Spinal cord (tissue), 10 donors: ENCODE measurements around the gene SLC51B. TPM values are rescaled to one million over a fixed set of nuclear protein-coding genes. Genes with fewer than 3 reads are reported as not detected.
"Not testable (repeated sequence)": the region's sequence is repeated elsewhere in the genome, so short reads cannot be mapped to it uniquely, and the experiment has no call there.

Source experiments
- DNase-seq, 6 donors: peaks; one replicate each; pipeline versions ENCODE4 v3.0.0 to v3.0.0-alpha.2; 2013 to 2015; ENCODE audit warnings: low spot score in 6 of 6, low read depth in 4 of 6
- H3K27ac ChIP-seq: one replicate; pipeline ENCODE4 v1.5.1; 2013; ENCODE audit warnings: low read depth, low read length, control low read depth
- H3K27me3 ChIP-seq: one replicate; pipeline ENCODE4 v1.6.1; 2013; ENCODE audit warnings: low read length; ENCODE audit not compliant: control insufficient read depth, insufficient read depth
- H3K36me3 ChIP-seq: one replicate; pipeline ENCODE4 v1.6.1; 2013; ENCODE audit warnings: low read length; ENCODE audit not compliant: control insufficient read depth, insufficient read depth
- H3K4me1 ChIP-seq: one replicate; pipeline ENCODE4 v1.6.1; 2013; ENCODE audit warnings: low read length; ENCODE audit not compliant: control insufficient read depth, insufficient read depth
- H3K4me3 ChIP-seq: one replicate; pipeline ENCODE4 v1.5.1; 2013; ENCODE audit warnings: low read depth, low read length, control low read depth
- H3K9me3 ChIP-seq: one replicate; pipeline ENCODE4 v1.6.1; 2013; ENCODE audit warnings: low read length; ENCODE audit not compliant: control insufficient read depth, insufficient read depth
- WGBS: methylation state at CpG from one replicate; pipeline ENCODE4 v1.1.5; 2013; ENCODE audit warnings: missing lambda C conversion rate; ENCODE audit not compliant: insufficient coverage; 5-methylcytosine and 5-hydroxymethylcytosine counted together
- polyA plus RNA-seq, 2 donors: library from polyadenylated mRNA; unstranded; fragments of 120-200 nt; gene quantifications; one replicate each; pipeline ENCODE4 v1.2.1, GENCODE V29; 2013; ENCODE audit not compliant: insufficient read length in 2 of 2
- total RNA-seq, 2 donors: library from RNA; depleted of rRNA in 1 of 2; stranded (reverse); fragments of 120-200 nt in 1 of 2; fragments of >200 nt in 1 of 2; gene quantifications; one replicate each; pipeline versions ENCODE4 v1.2.3 to v1.2.4, GENCODE V29; 2013 to 2014
- donor health status: healthy.

The SLC51B gene
- total and polyA plus RNA-seq, 4 donors: 0.44 to 2.3 (median 1.1) TPM; not detected in 1

GRCh38 chr15:65038428-65038827, 6.8 kb upstream of the SLC51B start:
- Histone ChIP-seq H3K27me3 (no peaks in the 10 kb centered on the region), H3K4me1 (peaks cover 3% of the 10 kb centered on the region), H3K9me3 (no peaks in the 10 kb centered on the region), H3K27ac (no peak overlapping the region), H3K36me3 (no peaks in the 10 kb centered on the region), H3K4me3 (no peak overlapping the region)
- WGBS: 100% methylated on average over 2 of the region's 3 CpGs
- no peak for DNase-seq

DNA sequence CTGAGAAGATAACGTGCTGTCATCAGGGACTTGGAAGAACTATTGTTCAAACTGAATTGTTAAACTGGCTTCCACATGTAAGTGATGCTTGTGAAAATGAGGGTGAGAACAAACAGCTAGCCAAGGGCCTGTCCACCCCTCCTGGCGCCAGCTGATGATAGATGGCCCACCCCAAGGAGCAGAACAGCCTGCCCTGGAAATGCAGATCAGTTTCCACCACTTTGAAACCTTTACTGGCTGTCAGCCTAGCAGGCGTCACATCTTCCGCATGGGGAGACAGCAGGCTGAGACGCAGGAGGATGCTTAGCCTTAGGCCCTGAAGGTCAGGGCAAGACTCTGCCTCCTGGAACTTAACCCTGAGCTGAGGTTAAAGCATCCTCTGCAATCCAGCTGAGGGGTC, 6.4 kb upstream of the SLC51B start:
- peak in 2 of 6 donors; percentile 11 to 28 for DNase-seq
- Histone ChIP-seq H3K36me3 (no peaks in the 10 kb centered on the region), H3K4me1 (peaks cover 3% of the 10 kb centered on the region), H3K27me3 (no peaks in the 10 kb centered on the region), H3K4me3 (no peak overlapping the region), H3K9me3 (no peaks in the 10 kb centered on the region), H3K27ac (no peak overlapping the region)
- 18% methylated on average over 5 of the region's 5 CpGs for WGBS

- Histone ChIP-seq H3K27me3 (no peaks in the 10 kb centered on the region), H3K36me3 (no peaks in the 10 kb centered on the region), H3K4me1 (peaks cover 3% of the 10 kb centered on the region), H3K9me3 (no peaks in the 10 kb centered on the region), H3K4me3 (no peak overlapping the region), H3K27ac (no peak overlapping the region)
- no peak for DNase-seq
- WGBS: 50% methylated on average over 1 of the region's 6 CpGs
Measured at GRCh38 chr15:65040461-65040860, 4.7 kb upstream of the SLC51B start.

GRCh38 chr15:65041787-65042186, 3.4 kb upstream of the SLC51B start:
- Histone ChIP-seq H3K9me3 (no peaks in the 10 kb centered on the region), H3K4me3 (no peak overlapping the region), H3K4me1 (peaks cover 3% of the 10 kb centered on the region), H3K27me3 (no peaks in the 10 kb centered on the region), H3K36me3 (no peaks in the 10 kb centered on the region), H3K27ac (no peak overlapping the region)
- DNase-seq: no peak
- WGBS: no CpG with 5 or more reads among the region's 2 CpGs

DNA sequence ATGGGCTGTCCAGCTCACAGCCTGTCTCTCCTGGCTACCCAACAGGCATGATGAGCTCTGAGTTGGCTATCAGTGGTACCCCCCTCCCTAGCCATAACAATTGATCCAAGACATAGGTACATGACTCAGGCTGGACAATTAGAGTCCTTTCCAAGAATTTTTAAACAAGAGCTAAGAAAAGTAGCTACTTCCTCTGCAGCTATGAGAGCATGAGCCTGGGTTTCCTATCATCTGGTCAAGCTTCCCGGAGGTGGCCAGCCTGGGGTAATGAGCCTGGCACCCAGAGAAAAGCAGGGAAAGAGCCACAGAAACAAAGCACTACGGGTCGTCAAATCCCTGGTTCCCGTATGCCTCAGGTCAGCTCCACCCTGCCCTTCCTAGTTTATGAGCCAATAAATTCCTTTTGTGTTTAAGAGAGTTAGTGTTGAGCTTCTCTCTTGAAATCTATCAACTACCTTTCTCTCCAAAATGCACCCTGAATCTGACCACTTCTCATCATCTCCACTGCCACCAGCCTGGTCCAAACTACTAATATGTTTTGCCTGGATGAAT, 2.3 kb upstream of the SLC51B start:
- no peak for DNase-seq
- Histone ChIP-seq H3K27ac (no peak overlapping the region), H3K9me3 (no peaks in the 10 kb centered on the region), H3K27me3 (no peaks in the 10 kb centered on the region), H3K4me1 (peaks cover 5% of the 10 kb centered on the region), H3K4me3 (no peak overlapping the region), H3K36me3 (no peaks in the 10 kb centered on the region)
- WGBS: 67% methylated on average over 1 of the region's 4 CpGs

GRCh38 chr15:65044218-65044617, 969 bp upstream of the SLC51B start:
- not testable (repeated sequence) for H3K9me3 ChIP-seq, DNase-seq, H3K27ac ChIP-seq, H3K4me3 ChIP-seq, H3K27me3 ChIP-seq, H3K36me3 ChIP-seq
- H3K4me1 ChIP-seq: peaks cover 12% of the 10 kb centered on the region
- no CpG with 5 or more reads among the region's 5 CpGs for WGBS

DNA sequence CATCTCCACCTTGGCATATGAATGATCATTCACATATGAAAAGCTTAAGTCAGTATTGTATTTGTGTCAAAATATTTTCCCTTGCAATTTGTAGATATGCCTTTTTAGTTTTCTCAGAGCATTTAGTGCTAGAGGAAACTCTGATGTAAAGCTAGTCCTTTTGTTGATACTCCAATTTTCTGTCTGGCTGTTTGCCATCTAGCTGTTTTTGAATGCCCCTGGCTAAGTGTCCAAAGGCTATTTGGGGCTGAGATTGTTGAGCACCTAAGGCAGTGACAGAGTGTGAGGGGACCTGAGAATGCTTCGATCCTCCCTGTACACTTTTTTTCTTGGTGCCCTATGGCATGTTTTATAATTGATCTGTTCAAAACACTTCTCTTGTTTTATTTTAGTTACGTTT, 3.1 kb downstream of the SLC51B start:
- H3K4me3 ChIP-seq: no peak overlapping the region
- H3K4me1 ChIP-seq: peaks cover 21% of the 10 kb centered on the region
- no peaks in the 10 kb centered on the region for H3K9me3 ChIP-seq
- no peaks in the 10 kb centered on the region for H3K36me3 ChIP-seq
- no peak overlapping the region for H3K27ac ChIP-seq
- WGBS: no CpG with 5 or more reads among the region's 2 CpGs
- DNase-seq: peak in 2 of 6 donors; percentile 25 to 45
- no peaks in the 10 kb centered on the region for H3K27me3 ChIP-seq

DNA sequence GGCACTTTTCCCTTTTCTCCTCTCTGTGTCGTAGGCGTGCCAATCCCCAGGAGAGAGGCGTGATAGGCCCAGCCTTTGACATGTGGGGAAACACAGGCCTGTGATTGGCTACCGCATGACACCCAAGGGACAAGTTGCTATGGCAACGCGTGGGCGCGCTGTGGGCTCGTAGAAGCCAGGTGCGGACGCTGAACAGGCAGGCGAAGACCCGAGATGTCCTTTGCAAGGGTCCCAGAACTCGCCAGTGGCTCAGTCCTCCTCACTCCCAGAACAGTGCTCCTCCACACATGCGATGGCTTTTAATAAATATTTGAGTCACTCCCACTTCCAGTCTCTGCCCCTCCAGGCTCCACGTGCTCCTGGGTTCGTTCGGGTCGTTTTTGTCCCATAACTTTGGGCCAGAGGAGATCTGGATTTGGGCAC, 4.2 kb downstream of the SLC51B start:
- DNase-seq: peak in 5 of 6 donors; percentile 87 to 99 (median 92)
- WGBS: under 1% methylated on average over 18 of the region's 19 CpGs
- H3K36me3 ChIP-seq: no peaks in the 10 kb centered on the region
- no peaks in the 10 kb centered on the region for H3K27me3 ChIP-seq
- no peaks in the 10 kb centered on the region for H3K9me3 ChIP-seq
- H3K4me1 ChIP-seq: peaks cover 24% of the 10 kb centered on the region
- H3K4me3 ChIP-seq: peak overlapping the region; percentile 38
- no peak overlapping the region for H3K27ac ChIP-seq

- no peak overlapping the region for H3K4me3 ChIP-seq
- WGBS: 68% methylated on average over 3 of the region's 4 CpGs
- H3K27me3 ChIP-seq: no peaks in the 10 kb centered on the region
- no peak for DNase-seq
- peaks cover 5% of the 10 kb centered on the region for H3K36me3 ChIP-seq
- H3K27ac ChIP-seq: no peak overlapping the region
- H3K4me1 ChIP-seq: peaks cover 30% of the 10 kb centered on the region
- H3K9me3 ChIP-seq: no peaks in the 10 kb centered on the region
Measured at GRCh38 chr15:65050270-65050669, 5.1 kb downstream of the SLC51B start.

DNA sequence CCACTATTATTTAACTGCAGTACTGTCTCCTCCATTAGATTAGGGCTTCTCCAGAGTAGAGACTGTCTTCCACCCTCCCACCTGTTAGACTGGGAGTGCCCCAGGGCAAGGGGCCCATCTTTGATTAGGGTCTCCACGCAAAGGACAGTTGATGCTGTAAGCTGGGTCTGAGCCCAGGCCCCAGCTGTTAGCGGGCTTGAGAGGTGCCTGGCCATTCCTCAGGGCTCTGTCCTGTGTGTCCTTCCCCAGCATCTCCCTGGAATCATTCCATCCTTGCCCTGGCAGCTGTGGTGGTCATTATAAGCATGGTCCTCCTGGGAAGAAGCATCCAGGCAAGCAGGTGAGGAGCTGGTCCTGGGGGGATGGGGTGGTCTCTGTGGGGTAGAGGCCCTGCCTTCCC, 6.1 kb downstream of the SLC51B start:
- H3K9me3 ChIP-seq: no peaks in the 10 kb centered on the region
- H3K27ac ChIP-seq: no peak overlapping the region
- no peak for DNase-seq
- 74% methylated on average over 2 of the region's 2 CpGs for WGBS
- no peaks in the 10 kb centered on the region for H3K27me3 ChIP-seq
- H3K4me1 ChIP-seq: peaks cover 34% of the 10 kb centered on the region
- no peak overlapping the region for H3K4me3 ChIP-seq
- H3K36me3 ChIP-seq: peaks cover 5% of the 10 kb centered on the region
